HL-60 (cell line): ENCODE data around the gene TTC28.

Source experiments
- DNase-seq, 2 experiments: peaks; one replicate each; pipeline ENCODE4 v3.0.0-alpha.2; 2010 to 2020; ENCODE audit warnings: low read depth in 1 of 2, low spot score in 1 of 2
- H3K27ac ChIP-seq: fragments of 250-450 bp; sonication (Bioruptor Pico); replicated peaks from 2 replicates; pipeline ENCODE4 v1.5.1; 2020; ENCODE audit warnings: mild to moderate bottlenecking, moderate library complexity
- H3K27me3 ChIP-seq: fragments of 250-450 bp; sonication (Bioruptor Pico); 2 replicates; pipeline ENCODE4 v1.5.1; 2021; ENCODE audit warnings: mild to moderate bottlenecking, moderate library complexity; ENCODE audit not compliant: insufficient read depth, poor library complexity, severe bottlenecking
- H3K4me3 ChIP-seq: replicated peaks from 2 replicates; pipeline ENCODE4 v1.5.1; 2011; ENCODE audit warnings: mild to moderate bottlenecking, control low read depth, low read length; ENCODE audit not compliant: insufficient read depth
- CTCF ChIP-seq: IDR thresholded peaks from one replicate; pipeline ENCODE4 v1.5.1; 2011; ENCODE audit warnings: low read length, control low read depth, inconsistent platforms; ENCODE audit not compliant: insufficient read depth
- GABPA ChIP-seq: IDR thresholded peaks from 2 replicates; pipeline ENCODE4 v1.6.1; 2012; ENCODE audit warnings: low read depth
- POLR2AphosphoS5 ChIP-seq: IDR thresholded peaks from 2 replicates; pipeline ENCODE4 v1.6.1; 2012; ENCODE audit warnings: low read depth
- REST ChIP-seq: IDR thresholded peaks from 2 replicates; pipeline ENCODE4 v1.6.1; 2012; ENCODE audit warnings: low read depth; ENCODE audit not compliant: insufficient replicate concordance
- SPI1 ChIP-seq: IDR thresholded peaks from 2 replicates; pipeline ENCODE4 v1.6.1; 2012; ENCODE audit warnings: low read depth, mild to moderate bottlenecking, borderline replicate concordance

TTC28 gene

GRCh38 chr22:28442711-28443525 lies 236.7 kb downstream of the TTC28 start:
- no peak overlapping the region for H3K27ac ChIP-seq
- peaks cover 30% of the 10 kb centered on the region for H3K27me3 ChIP-seq
- TF ChIP-seq POLR2AphosphoS5 = no peak
- no peak for TF ChIP-seq GABPA
- TF ChIP-seq REST = no peak
- TF ChIP-seq CTCF = no peak
- no peak for TF ChIP-seq SPI1
- H3K4me3 ChIP-seq = no peak overlapping the region
- no peak for DNase-seq

- H3K27me3 ChIP-seq = peaks cover 30% of the 10 kb centered on the region
- H3K4me3 ChIP-seq = no peak overlapping the region
- TF ChIP-seq CTCF (no peak), SPI1 (no peak), POLR2AphosphoS5 (no peak), GABPA (no peak), REST (no peak)
- DNase-seq = peak in 1 of 2 experiments; percentile 29
- no peak overlapping the region for H3K27ac ChIP-seq
These were observed 237.4 kb downstream of the TTC28 start for GRCh38 chr22:28442264-28442710.

GRCh38 chr22:28441720-28442263 lies 237.8 kb downstream of the TTC28 start:
- TF ChIP-seq SPI1 (no peak), POLR2AphosphoS5 (no peak), GABPA (no peak), REST (no peak), CTCF (no peak)
- no peak overlapping the region for H3K27ac ChIP-seq
- H3K27me3 ChIP-seq = peaks cover 30% of the 10 kb centered on the region
- no peak for DNase-seq
- no peak overlapping the region for H3K4me3 ChIP-seq
